Measurements from ENCODE around the gene FHAD1.
A peak's percentile ranks its signal among the peaks of the same experiment; 100 is the strongest.

FHAD1 gene

GRCh38 chr1:15341228-15341627, 94.2 kb downstream of the FHAD1 start:
- no peak overlapping the region for H3K4me2 ChIP-seq (ENCODE audit: low read length)
- H3K9me3 ChIP-seq (replicated peaks; ENCODE audit: low read length) = no peaks in the 10 kb centered on the region
- peaks cover 45% of the 10 kb centered on the region for H3K4me1 ChIP-seq (ENCODE audit: control insufficient read depth, insufficient read depth, low read length)
- no peak overlapping the region for H3K9ac ChIP-seq (ENCODE audit: low read depth, low read length)
- no peak overlapping the region for H3K4me3 ChIP-seq (ENCODE audit: low read length)
- H3K27me3 ChIP-seq (ENCODE audit: control insufficient read depth, insufficient read depth, low read length) = no peaks in the 10 kb centered on the region
- no peaks in the 10 kb centered on the region for H3K36me3 ChIP-seq (ENCODE audit: insufficient read depth, low read length)

- no peak overlapping the region for H3K9ac ChIP-seq (ENCODE audit: low read depth, low read length)
- H3K4me2 ChIP-seq (ENCODE audit: low read length) = peak overlapping the region; percentile 40
- no peaks in the 10 kb centered on the region for H3K9me3 ChIP-seq (replicated peaks; ENCODE audit: low read length)
- H3K27me3 ChIP-seq (ENCODE audit: control insufficient read depth, insufficient read depth, low read length) = no peaks in the 10 kb centered on the region
- no peaks in the 10 kb centered on the region for H3K36me3 ChIP-seq (ENCODE audit: insufficient read depth, low read length)
- H3K4me1 ChIP-seq (ENCODE audit: control insufficient read depth, insufficient read depth, low read length) = peaks cover 42% of the 10 kb centered on the region
- no peak overlapping the region for H3K4me3 ChIP-seq (ENCODE audit: low read length)
Observed at GRCh38 chr1:15341634-15342407, 94.8 kb downstream of the FHAD1 start.

- Histone ChIP-seq H3K9me3 (replicated peaks; ENCODE audit: low read length) (no peaks in the 10 kb centered on the region), H3K4me2 (ENCODE audit: low read length) (peak overlapping the region; percentile 40), H3K27me3 (ENCODE audit: control insufficient read depth, insufficient read depth, low read length) (no peaks in the 10 kb centered on the region), H3K9ac (ENCODE audit: low read depth, low read length) (no peak overlapping the region), H3K4me1 (ENCODE audit: control insufficient read depth, insufficient read depth, low read length) (peaks cover 35% of the 10 kb centered on the region), H3K36me3 (ENCODE audit: insufficient read depth, low read length) (no peaks in the 10 kb centered on the region), H3K4me3 (ENCODE audit: low read length) (no peak overlapping the region)
Observed at GRCh38 chr1:15342408-15342967, 95.5 kb downstream of the FHAD1 start.

GRCh38 chr1:15343099-15343498, 96.1 kb downstream of the FHAD1 start:
- Histone ChIP-seq H3K9ac (ENCODE audit: low read depth, low read length) (no peak overlapping the region), H3K27me3 (ENCODE audit: control insufficient read depth, insufficient read depth, low read length) (no peaks in the 10 kb centered on the region), H3K4me2 (ENCODE audit: low read length) (no peak overlapping the region), H3K4me1 (ENCODE audit: control insufficient read depth, insufficient read depth, low read length) (peaks cover 29% of the 10 kb centered on the region), H3K36me3 (ENCODE audit: insufficient read depth, low read length) (no peaks in the 10 kb centered on the region), H3K4me3 (ENCODE audit: low read length) (no peak overlapping the region), H3K9me3 (replicated peaks; ENCODE audit: low read length) (no peaks in the 10 kb centered on the region)

GRCh38 chr1:15343729-15344128, 96.7 kb downstream of the FHAD1 start:
- no peak overlapping the region for H3K4me2 ChIP-seq (ENCODE audit: low read length)
- H3K4me3 ChIP-seq (ENCODE audit: low read length) = no peak overlapping the region
- H3K36me3 ChIP-seq (ENCODE audit: insufficient read depth, low read length) = no peaks in the 10 kb centered on the region
- peaks cover 23% of the 10 kb centered on the region for H3K4me1 ChIP-seq (ENCODE audit: control insufficient read depth, insufficient read depth, low read length)
- no peak overlapping the region for H3K9ac ChIP-seq (ENCODE audit: low read depth, low read length)
- no peaks in the 10 kb centered on the region for H3K27me3 ChIP-seq (ENCODE audit: control insufficient read depth, insufficient read depth, low read length)
- no peaks in the 10 kb centered on the region for H3K9me3 ChIP-seq (replicated peaks; ENCODE audit: low read length)

GRCh38 chr1:15344380-15344779, 97.4 kb downstream of the FHAD1 start:
- H3K9ac ChIP-seq (ENCODE audit: low read depth, low read length) = no peak overlapping the region
- H3K4me2 ChIP-seq (ENCODE audit: low read length) = no peak overlapping the region
- H3K4me3 ChIP-seq (ENCODE audit: low read length) = no peak overlapping the region
- no peaks in the 10 kb centered on the region for H3K36me3 ChIP-seq (ENCODE audit: insufficient read depth, low read length)
- no peaks in the 10 kb centered on the region for H3K9me3 ChIP-seq (replicated peaks; ENCODE audit: low read length)
- peaks cover 22% of the 10 kb centered on the region for H3K4me1 ChIP-seq (ENCODE audit: control insufficient read depth, insufficient read depth, low read length)
- H3K27me3 ChIP-seq (ENCODE audit: control insufficient read depth, insufficient read depth, low read length) = no peaks in the 10 kb centered on the region

GRCh38 chr1:15344800-15345704, 98.0 kb downstream of the FHAD1 start:
- H3K9me3 ChIP-seq (replicated peaks; ENCODE audit: low read length) = no peaks in the 10 kb centered on the region
- H3K27me3 ChIP-seq (ENCODE audit: control insufficient read depth, insufficient read depth, low read length) = no peaks in the 10 kb centered on the region
- no peak overlapping the region for H3K4me2 ChIP-seq (ENCODE audit: low read length)
- no peak overlapping the region for H3K4me3 ChIP-seq (ENCODE audit: low read length)
- H3K36me3 ChIP-seq (ENCODE audit: insufficient read depth, low read length) = no peaks in the 10 kb centered on the region
- H3K9ac ChIP-seq (ENCODE audit: low read depth, low read length) = no peak overlapping the region
- peaks cover 22% of the 10 kb centered on the region for H3K4me1 ChIP-seq (ENCODE audit: control insufficient read depth, insufficient read depth, low read length)

GRCh38 chr1:15345705-15346345, 98.8 kb downstream of the FHAD1 start:
- Histone ChIP-seq H3K27me3 (ENCODE audit: control insufficient read depth, insufficient read depth, low read length) (no peaks in the 10 kb centered on the region), H3K4me1 (ENCODE audit: control insufficient read depth, insufficient read depth, low read length) (peaks cover 22% of the 10 kb centered on the region), H3K4me2 (ENCODE audit: low read length) (no peak overlapping the region), H3K9ac (ENCODE audit: low read depth, low read length) (no peak overlapping the region), H3K4me3 (ENCODE audit: low read length) (no peak overlapping the region), H3K9me3 (replicated peaks; ENCODE audit: low read length) (no peaks in the 10 kb centered on the region), H3K36me3 (ENCODE audit: insufficient read depth, low read length) (no peaks in the 10 kb centered on the region)

GRCh38 chr1:15346346-15347030, 99.5 kb downstream of the FHAD1 start:
- Histone ChIP-seq H3K9me3 (replicated peaks; ENCODE audit: low read length) (no peaks in the 10 kb centered on the region), H3K4me2 (ENCODE audit: low read length) (no peak overlapping the region), H3K27me3 (ENCODE audit: control insufficient read depth, insufficient read depth, low read length) (no peaks in the 10 kb centered on the region), H3K4me3 (ENCODE audit: low read length) (no peak overlapping the region), H3K4me1 (ENCODE audit: control insufficient read depth, insufficient read depth, low read length) (peaks cover 23% of the 10 kb centered on the region), H3K9ac (ENCODE audit: low read depth, low read length) (no peak overlapping the region), H3K36me3 (ENCODE audit: insufficient read depth, low read length) (no peaks in the 10 kb centered on the region)

GRCh38 chr1:15347182-15347581, 100.2 kb downstream of the FHAD1 start:
- no peak overlapping the region for H3K9ac ChIP-seq (ENCODE audit: low read depth, low read length)
- peaks cover 23% of the 10 kb centered on the region for H3K4me1 ChIP-seq (ENCODE audit: control insufficient read depth, insufficient read depth, low read length)
- H3K9me3 ChIP-seq (replicated peaks; ENCODE audit: low read length) = no peaks in the 10 kb centered on the region
- H3K4me2 ChIP-seq (ENCODE audit: low read length) = no peak overlapping the region
- no peaks in the 10 kb centered on the region for H3K27me3 ChIP-seq (ENCODE audit: control insufficient read depth, insufficient read depth, low read length)
- no peak overlapping the region for H3K4me3 ChIP-seq (ENCODE audit: low read length)
- H3K36me3 ChIP-seq (ENCODE audit: insufficient read depth, low read length) = no peaks in the 10 kb centered on the region

- no peaks in the 10 kb centered on the region for H3K36me3 ChIP-seq (ENCODE audit: insufficient read depth, low read length)
- H3K27me3 ChIP-seq (ENCODE audit: control insufficient read depth, insufficient read depth, low read length) = no peaks in the 10 kb centered on the region
- H3K4me2 ChIP-seq (ENCODE audit: low read length) = no peak overlapping the region
- H3K4me1 ChIP-seq (ENCODE audit: control insufficient read depth, insufficient read depth, low read length) = peaks cover 24% of the 10 kb centered on the region
- H3K9me3 ChIP-seq (replicated peaks; ENCODE audit: low read length) = no peaks in the 10 kb centered on the region
- no peak overlapping the region for H3K9ac ChIP-seq (ENCODE audit: low read depth, low read length)
- no peak overlapping the region for H3K4me3 ChIP-seq (ENCODE audit: low read length)
Observed at GRCh38 chr1:15348648-15349047, 101.6 kb downstream of the FHAD1 start.

All from skeletal muscle satellite cell (primary cell).